OCI-LY3 (cell line): ENCODE measurements around the gene CHADL.

Source experiments
- EZH2phosphoT487 ChIP-seq: fragments of 200-600 bp; shearing (Covaris generic); IDR thresholded peaks from 2 replicates; pipeline ENCODE4 v1.6.1; 2018; ENCODE audit warnings: antibody characterized with exemption, mixed run types, low read depth
- TF ChIP-seq, protein P1 (sequence below): fragments of 200-600, 300-600 bp; sonication (generic); IDR thresholded peaks from 2 replicates; pipeline ENCODE4 v1.5.1; 2014; ENCODE audit warnings: antibody characterized with exemption, low read length, low read depth

DNA sequence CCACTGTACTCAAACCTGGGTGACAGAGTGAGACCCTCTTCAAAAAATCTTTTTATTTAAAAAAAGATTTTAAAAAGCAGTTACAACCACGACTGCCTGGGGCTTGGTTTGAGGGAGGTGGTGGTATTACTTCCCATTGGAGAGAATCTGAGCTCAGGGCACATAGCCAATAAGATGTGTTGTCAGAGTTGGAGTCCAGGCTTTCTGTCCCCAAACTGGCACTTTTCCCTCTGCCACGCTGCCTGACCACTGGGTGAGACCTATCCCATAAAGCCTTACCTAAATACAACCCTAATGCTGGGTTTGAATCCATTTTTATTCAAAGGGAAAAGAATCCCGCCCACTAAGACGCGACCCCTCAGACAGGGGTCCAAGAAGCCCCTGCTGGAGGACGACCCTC lies 11.5 kb downstream of the CHADL start:
- TF ChIP-seq, protein P1, sequence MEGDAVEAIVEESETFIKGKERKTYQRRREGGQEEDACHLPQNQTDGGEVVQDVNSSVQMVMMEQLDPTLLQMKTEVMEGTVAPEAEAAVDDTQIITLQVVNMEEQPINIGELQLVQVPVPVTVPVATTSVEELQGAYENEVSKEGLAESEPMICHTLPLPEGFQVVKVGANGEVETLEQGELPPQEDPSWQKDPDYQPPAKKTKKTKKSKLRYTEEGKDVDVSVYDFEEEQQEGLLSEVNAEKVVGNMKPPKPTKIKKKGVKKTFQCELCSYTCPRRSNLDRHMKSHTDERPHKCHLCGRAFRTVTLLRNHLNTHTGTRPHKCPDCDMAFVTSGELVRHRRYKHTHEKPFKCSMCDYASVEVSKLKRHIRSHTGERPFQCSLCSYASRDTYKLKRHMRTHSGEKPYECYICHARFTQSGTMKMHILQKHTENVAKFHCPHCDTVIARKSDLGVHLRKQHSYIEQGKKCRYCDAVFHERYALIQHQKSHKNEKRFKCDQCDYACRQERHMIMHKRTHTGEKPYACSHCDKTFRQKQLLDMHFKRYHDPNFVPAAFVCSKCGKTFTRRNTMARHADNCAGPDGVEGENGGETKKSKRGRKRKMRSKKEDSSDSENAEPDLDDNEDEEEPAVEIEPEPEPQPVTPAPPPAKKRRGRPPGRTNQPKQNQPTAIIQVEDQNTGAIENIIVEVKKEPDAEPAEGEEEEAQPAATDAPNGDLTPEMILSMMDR: no peak
- TF ChIP-seq EZH2phosphoT487: no peak
